WERI-Rb-1 (cell line): ENCODE measurements around the gene GPR78.
A peak's percentile ranks its signal among the peaks of the same experiment; 100 is the strongest.

ENCODE experiments used
- DNase-seq: peaks from one replicate; pipeline ENCODE4 v3.0.0-alpha.2; 2020
- H3K27ac ChIP-seq: fragments of 250-450 bp; sonication (Bioruptor Pico); 2 replicates; pipeline ENCODE4 v1.5.1; 2020; ENCODE audit warnings: mild to moderate bottlenecking, moderate library complexity
- H3K27me3 ChIP-seq: fragments of 250-450 bp; sonication (Bioruptor Pico); 2 replicates; pipeline ENCODE4 v1.5.1; 2021; ENCODE audit warnings: mild to moderate bottlenecking, low read depth, moderate library complexity; ENCODE audit not compliant: insufficient read depth, severe bottlenecking
- H3K36me3 ChIP-seq: fragments of 250-450 bp; sonication (Bioruptor Pico); 2 replicates; pipeline ENCODE4 v1.5.1; 2020; ENCODE audit warnings: mild to moderate bottlenecking, moderate library complexity
- H3K4me3 ChIP-seq: 2 replicates; pipeline ENCODE4 v1.5.1; 2011; ENCODE audit warnings: low read depth, mild to moderate bottlenecking, control low read depth, low read length
- H3K9me3 ChIP-seq: fragments of 250-450 bp; sonication (Bioruptor Pico); 2 replicates; pipeline ENCODE4 v1.5.1; 2021; ENCODE audit warnings: mild to moderate bottlenecking, moderate library complexity; ENCODE audit not compliant: severe bottlenecking
- CTCF ChIP-seq: IDR thresholded peaks from 2 replicates; pipeline ENCODE4 v1.5.1; 2011; ENCODE audit warnings: low read depth, mild to moderate bottlenecking, control low read depth, inconsistent platforms, low read length

Gene GPR78

GRCh38 chr4:8552024-8552423 is 28.2 kb upstream of the GPR78 start:
- Histone ChIP-seq H3K9me3 (no peaks in the 10 kb centered on the region), H3K36me3 (no peaks in the 10 kb centered on the region), H3K4me3 (no peak overlapping the region), H3K27me3 (no peaks in the 10 kb centered on the region), H3K27ac (no peak overlapping the region)
- DNase-seq, result no peak
- no peak for TF ChIP-seq CTCF

GRCh38 chr4:8552581-8553205 is 27.5 kb upstream of the GPR78 start:
- Histone ChIP-seq H3K27ac (no peak overlapping the region), H3K4me3 (no peak overlapping the region), H3K36me3 (no peaks in the 10 kb centered on the region), H3K27me3 (no peaks in the 10 kb centered on the region), H3K9me3 (no peaks in the 10 kb centered on the region)
- no peak for TF ChIP-seq CTCF
- no peak for DNase-seq

- TF ChIP-seq CTCF, result no peak
- Histone ChIP-seq H3K36me3 (no peaks in the 10 kb centered on the region), H3K27ac (no peak overlapping the region), H3K9me3 (no peaks in the 10 kb centered on the region), H3K27me3 (no peaks in the 10 kb centered on the region), H3K4me3 (no peak overlapping the region)
- no peak for DNase-seq
Measured at GRCh38 chr4:8553216-8553615, 27.0 kb upstream of the GPR78 start.

- TF ChIP-seq CTCF, result no peak; the same call in 1 of the 2 replicates
- no peaks in the 10 kb centered on the region for H3K9me3 ChIP-seq
- H3K27ac ChIP-seq, result peak overlapping the region; percentile 30
Measured at GRCh38 chr4:8553991-8554405, 26.2 kb upstream of the GPR78 start.

GRCh38 chr4:8554555-8555100 is 25.6 kb upstream of the GPR78 start:
- DNase-seq, result no peak
- no peak for TF ChIP-seq CTCF
- Histone ChIP-seq H3K9me3 (no peaks in the 10 kb centered on the region), H3K36me3 (no peaks in the 10 kb centered on the region), H3K27ac (peak overlapping the region; percentile 30), H3K4me3 (no peak overlapping the region), H3K27me3 (no peaks in the 10 kb centered on the region)

More at GRCh38 chr4:8553991-8554405, 26.2 kb upstream of the GPR78 start:
- H3K4me3 ChIP-seq, result no peak overlapping the region; the same call in 1 of the 2 replicates
- H3K36me3 ChIP-seq, result no peaks in the 10 kb centered on the region
- no peaks in the 10 kb centered on the region for H3K27me3 ChIP-seq
- DNase-seq, result peak; percentile 85

GRCh38 chr4:8555716-8556115 is 24.5 kb upstream of the GPR78 start:
- DNase-seq, result no peak
- no peaks in the 10 kb centered on the region for H3K36me3 ChIP-seq
- H3K27ac ChIP-seq, result no peak overlapping the region
- no peak overlapping the region for H3K4me3 ChIP-seq
- H3K9me3 ChIP-seq, result no peaks in the 10 kb centered on the region
- no peaks in the 10 kb centered on the region for H3K27me3 ChIP-seq
- TF ChIP-seq CTCF, result no peak
